GM19452 (cell line): ENCODE results near the gene ASB16.

Experiments
- ATAC-seq: cut with Tn5 transposase; IDR thresholded peaks from one replicate; pipeline ENCODE4 v1.9.1; 2021; ENCODE audit not compliant: unreplicated experiment

Gene ASB16

DNA sequence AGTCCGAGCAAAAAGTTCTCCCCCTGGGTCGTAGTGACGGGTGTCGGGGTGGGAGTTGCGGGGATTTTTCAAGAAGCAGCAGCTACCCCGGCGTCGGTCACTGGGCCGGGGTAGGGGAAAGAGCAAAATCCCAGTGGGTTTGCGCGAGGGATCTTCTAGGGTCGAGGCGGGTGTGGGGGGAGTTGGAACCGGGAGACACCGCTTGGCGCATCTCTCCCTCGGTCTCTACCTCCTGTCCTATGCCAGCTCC, 51.3 kb downstream of the ASB16 start:
- no peak for ATAC-seq

DNA sequence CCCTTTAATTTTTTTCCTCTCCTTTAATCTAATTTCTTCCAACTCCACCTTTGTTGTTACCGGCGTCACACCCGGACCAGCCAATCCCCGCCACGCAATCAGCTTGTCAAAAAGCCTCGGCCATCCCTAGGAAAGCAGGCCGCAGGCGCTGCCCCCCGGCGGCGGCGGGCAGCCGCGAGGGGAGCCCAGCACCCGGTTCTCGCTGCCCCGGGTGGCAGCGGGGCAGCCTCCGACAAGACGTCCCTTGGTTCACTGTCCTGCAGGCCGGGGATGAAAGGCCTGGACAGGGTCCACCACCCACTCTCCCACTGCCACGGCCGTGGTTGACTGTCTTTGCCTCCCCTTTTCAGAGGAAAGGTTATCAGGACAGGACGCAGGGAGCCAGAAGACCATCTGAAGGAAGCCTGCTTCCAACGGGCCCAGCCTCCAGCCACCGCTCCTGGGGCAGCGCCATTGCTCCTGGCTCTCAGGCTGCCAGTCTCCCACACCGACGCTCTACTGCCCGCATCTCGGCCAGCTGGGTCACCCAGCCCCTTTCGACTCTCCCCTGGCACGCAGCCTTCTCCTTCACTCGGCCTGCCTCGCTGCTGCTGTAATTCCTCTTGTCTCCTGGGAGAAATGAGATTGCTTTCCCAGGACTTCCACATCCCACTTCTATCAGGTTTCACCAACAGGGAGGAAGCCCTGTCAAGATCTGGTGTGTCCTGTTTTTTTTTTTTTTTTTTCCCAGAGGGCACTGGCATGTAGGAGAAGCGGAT, 51.8 kb downstream of the ASB16 start:
- no peak for ATAC-seq

DNA sequence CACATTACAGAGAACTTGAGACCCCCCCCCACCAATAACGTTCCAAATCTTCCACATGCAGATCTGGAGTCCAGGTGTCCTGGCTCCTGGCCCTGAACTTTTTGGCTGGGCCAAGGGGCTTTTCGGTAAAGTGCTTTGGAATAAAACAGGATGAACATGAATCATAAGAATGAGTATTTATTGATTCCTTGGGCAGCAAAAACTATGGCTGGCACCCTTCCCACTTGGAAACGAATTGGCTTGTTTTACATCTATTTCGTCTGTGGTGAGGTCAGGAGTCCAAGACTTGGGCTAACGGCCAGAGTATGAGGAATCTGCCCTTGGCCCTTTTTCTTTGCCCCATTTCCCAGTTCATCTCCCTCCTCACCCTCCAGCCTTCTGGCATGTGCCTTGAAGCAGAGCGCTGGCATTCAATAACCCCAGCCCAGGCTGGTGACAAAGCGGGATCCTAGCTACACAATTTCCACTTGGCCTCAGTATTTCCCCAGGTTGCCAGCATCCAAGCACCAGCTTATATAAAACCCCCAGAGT, 53.1 kb downstream of the ASB16 start:
- ATAC-seq: no peak
